Fibroblast of gingiva (primary cell): ENCODE data around the gene DYNLT3.

Experiments used
- DNase-seq: peaks from one replicate; pipeline ENCODE4 v3.0.0-alpha.2; 2011; ENCODE audit warnings: low read depth

The DYNLT3 gene

DNA sequence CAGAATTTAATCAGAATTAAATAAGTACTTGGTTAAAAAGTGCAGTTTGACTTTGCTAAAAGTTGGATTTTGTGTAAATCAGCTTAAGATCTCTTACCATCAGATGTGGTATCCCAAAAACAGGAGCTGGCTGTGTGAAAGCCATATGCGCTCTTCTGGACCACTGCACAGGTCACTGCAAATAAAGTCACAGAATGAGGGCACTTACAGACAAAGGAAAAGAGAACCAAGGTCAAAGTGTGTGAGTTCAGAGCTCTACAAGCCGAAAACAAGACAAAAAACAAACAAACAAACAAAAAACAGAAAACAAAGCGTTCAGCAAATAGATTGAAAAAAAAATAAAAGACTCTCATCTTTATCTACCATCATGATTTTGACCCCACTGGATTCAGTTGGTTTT is 6.4 kb downstream of the DYNLT3 start:
- DNase-seq = no peak

DNA sequence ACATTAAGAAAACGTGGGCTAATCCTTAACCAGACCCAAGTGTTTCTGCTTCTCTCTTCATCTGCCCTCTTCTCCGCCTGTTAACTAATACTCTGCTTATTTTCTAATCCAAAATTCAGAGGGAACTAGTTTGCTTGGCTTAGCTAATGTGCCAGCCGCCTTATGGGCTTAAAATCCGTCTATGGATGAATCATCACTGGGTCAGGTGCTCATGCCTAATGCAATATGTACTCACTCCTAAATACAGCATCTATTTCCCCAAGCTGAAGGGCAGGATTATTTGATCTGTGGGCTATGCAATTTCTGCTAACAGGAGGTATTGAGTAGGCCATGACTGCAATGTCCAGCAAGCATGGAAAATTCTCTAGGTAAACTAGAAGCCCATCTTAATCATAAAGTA is 12.4 kb downstream of the DYNLT3 start:
- DNase-seq = no peak

DNA sequence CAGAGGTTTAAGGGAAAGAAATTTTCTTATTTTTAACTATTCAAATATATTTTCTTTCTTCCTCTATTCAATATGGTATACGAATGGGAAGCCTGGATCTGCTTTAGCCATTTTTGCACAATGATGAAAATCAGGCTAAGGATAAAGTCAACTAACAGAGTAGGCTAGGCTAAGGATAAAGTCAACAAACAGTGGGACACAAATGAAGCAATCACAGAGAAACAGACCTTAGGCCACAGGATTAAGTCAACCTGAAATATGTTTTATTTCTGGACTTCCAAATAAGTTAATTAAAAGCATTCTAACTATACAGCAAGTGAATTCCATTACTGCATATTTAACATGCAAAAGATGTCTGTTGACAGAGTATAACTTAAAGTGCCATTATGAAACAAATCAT is 17.0 kb downstream of the DYNLT3 start:
- peak; percentile 64 for DNase-seq

DNA sequence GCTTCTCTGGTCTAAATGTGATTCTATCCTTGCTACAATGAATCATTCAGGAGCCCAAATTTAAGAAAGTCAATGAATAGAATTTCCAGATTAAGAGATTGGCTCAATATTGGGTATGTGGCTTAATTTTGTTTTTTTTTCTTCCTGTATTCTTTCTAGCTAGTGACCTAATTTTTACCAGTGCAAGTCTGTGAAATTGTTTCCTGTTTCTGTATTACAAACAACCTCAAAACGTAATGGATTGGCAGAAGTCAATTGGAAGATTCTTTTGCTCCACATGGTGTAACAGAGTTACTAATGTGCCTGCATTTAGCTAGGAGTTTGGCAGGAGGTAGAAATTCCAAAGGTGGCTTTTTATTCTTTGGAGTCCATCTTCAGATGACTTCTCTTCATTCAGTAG is 17.6 kb downstream of the DYNLT3 start:
- no peak for DNase-seq

DNA sequence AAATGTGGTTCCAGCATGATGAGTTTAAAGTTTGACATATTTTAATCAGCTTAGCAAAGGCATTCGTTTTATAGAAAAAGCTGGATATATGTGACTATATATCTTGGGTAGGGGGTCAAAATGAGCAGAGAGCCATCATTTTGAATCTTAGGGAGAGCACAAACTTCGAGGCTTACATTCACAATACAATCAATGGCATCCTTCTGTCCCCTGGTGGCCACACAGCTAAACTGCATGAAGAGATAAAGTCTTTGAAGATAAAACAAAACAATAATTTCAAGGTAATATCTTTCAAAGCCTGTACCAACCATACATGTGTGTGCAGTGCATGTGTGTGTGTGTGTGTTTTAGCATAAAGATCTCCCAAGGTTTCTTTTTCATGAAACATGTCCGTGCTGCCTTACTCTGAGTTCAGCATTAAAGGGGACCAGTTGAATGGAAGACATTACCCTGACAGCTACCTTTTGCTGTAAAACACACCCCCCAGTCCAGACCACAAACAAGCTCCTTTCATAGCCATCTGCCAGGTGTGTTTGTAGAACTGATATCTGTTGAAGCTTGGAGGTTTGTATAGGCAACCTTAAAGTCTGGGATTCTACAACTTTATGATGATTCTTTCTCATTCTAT is 22.0 kb downstream of the DYNLT3 start:
- DNase-seq = peak; percentile 6

DNA sequence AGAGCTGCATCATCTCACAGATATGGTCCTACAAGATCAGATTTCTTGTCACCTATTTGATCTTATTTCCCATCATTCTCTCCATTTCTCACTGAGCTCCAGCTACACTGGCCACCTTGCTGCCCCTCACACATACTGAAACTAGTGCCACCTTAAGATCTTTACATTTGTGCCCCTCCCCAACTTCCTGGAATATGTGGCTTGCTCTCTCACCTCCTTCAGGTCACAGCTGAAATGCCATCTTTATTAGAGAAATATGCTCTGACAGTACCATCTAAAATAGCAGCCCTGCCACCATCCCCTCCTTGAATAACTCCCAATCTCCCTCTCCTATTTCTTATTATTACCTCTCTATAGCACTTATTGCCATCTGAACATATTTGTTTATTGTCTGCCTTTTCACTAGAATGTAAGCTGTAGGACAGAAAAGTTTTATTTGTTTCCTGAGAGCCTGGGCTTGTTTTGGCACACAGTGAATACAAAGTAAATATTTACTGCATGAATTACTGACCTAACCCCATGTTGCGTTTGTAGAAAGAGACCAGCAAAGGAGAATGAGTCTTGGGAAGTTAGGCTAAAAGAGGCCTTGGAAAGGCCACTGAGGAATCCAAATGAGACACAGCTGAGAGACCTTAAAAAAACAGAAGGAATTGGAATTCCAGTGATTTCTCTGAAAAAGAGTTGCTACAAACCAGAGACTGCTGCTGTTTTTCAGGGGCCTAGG is 22.7 kb downstream of the DYNLT3 start:
- peak; percentile 3 for DNase-seq

DNA sequence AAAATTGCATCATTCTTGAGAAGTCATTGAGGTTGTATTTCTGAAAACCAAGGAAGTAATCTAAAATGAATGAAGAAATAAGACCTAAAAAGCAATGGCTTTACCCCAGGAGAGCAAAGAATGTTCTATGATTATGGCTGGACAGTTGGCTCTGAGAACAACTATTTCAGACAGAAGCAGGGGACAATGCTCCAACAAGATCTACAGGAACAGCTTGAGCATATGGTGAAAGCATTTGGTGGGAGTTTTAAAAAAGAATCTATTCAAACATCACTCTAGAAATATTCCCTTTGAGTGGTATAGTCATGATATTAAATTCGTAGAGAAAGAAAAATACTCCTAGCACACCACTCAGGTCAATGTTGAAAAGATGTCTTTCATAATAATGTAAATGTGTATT is 26.7 kb downstream of the DYNLT3 start:
- DNase-seq = no peak

DNA sequence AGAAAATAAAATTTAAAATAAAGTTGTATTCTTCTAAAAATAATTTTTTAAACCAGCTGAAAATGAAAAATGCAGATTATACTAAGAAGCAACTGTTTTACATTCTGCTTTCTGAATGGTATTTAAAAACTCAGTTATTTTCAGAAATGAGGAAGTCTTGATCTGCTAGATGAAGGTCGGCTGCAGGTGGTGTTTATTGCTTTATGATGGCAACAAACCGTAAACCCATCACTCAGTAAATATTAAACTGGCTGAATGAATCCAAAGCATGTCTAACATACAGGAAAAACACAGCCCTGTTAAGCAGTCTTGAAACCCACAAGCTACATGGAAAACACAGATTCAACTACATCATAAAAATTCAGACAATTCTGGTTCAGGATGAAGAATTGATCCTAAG is 29.3 kb downstream of the DYNLT3 start:
- DNase-seq = no peak

DNA sequence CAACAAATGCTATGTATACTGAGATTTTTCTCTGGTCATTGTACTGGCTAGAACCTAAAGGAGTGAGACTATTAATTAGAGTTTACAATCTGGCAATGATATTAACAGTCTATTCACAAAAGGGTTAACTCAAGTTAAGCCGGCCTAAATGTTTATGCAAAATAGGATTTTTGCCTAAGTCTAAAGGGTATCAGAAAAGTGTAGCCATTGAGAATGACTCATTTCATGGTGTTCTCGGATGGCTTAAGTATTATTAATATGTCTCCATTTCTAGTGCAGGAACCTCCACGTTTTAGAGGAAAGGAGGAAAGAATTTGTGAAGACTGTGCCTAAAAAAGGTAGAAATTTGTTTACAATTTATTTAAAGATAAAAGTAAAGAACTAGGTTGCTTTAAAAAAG is 29.8 kb downstream of the DYNLT3 start:
- no peak for DNase-seq

DNA sequence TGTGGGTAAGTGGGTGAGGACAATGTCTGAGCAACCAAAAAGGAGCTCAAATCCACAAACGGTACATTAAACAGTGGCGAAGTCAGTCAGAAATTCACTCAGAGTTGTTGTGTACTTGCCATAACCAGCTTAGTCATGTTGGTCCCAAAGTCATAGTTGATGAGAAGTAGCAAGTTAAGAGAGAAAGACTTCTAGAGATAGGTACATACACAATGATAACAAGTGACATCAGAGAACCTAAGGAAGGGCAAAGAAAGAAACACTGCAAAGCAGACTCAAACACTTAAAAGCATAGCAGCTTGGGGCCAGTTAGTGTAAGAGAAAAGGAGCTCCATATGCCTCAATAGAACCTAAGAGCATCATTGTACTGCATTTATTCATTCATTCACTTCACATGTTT is 30.2 kb downstream of the DYNLT3 start:
- DNase-seq = no peak

DNA sequence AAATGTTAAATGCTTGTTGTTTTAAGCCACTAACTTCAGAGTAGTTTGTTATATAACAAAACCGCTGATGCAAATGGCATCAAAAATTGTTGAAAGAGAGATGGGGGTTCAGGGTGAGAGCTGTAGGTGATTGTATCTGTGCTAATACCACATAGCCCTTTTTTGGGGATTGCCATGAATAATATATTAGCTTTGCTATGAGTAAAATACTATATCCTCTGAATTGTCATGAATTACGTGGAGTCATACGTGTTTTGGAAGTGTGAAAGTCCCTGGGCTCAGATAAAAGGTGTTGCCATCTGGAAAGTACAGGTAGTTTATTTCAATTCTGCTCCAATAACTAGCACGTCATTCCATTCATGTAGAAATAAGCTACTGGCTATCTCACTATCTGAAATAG is 30.6 kb downstream of the DYNLT3 start:
- no peak for DNase-seq

DNA sequence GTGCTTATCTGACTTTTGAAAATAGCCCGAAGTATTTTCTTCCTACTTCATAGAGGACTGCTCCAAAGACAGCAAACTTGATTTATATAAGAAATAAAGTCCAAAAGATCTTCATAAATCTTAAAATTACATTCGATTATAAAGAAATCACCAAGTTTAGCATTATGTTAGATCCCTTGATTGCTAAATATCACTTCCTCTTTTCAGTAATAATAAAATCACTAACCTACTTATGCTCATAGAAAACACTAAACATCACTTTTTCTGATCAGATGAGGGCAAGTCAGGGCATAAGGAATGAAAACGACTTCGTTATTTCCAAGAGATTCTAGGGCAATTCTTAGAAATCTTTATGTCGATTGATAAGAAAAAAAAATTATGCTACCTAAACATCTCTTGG is 32.0 kb downstream of the DYNLT3 start:
- DNase-seq = no peak

DNA sequence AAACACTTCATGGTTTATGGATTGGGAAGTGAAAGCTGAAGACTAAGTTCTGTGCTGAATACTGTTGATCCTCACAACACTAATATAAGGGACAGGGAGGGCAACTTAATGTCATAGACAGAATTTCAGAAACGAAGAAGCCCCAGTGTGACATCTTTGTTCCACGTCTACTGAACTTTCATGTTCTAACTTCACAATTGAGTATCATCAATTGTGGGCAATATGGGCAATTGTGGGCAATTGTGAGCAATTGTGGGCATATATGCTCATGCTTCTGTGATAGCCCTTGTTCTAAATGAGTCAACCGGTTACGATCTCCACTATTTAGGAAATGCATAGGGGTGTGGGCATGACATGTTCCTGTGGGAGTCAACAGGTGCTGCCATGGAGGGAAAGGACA is 33.8 kb downstream of the DYNLT3 start:
- DNase-seq = no peak

DNA sequence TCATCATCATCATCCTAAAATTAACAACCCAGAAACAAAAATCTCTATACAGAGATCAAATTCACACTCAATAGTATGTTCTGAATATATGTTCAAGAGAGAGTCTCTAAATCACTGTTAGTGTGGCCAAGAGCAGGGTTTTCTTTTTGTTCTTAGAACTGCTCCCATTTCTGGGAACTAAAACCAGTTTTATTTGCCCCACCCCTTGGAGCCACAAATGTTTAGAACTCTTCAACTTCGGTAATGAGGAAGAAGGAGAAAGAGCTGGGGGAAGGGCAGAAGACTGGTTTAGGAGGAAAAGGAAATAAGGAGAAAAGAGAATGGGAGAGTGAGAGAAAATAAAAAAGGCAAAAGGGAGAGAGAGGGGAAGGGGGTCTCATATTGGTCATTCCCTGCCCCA is 35.3 kb downstream of the DYNLT3 start:
- DNase-seq = no peak

DNA sequence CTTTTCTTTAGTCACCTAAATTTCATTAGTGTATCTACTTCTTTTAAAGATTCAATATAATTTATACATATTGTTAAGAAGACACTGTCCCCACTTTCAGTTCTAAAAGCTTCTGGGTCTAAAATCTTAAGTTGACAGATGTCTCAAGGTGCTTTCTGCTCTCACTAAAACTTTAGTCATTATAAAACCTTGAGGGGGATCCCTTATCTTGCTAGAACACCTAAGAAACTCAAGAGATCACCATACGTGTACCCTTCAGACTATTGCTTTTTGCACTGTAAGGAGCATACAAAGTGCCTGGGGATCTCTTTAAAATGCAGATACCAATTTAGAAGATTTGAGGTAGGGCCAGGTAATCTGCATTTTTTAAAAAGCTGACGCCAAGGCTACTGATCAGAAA is 37.4 kb downstream of the DYNLT3 start:
- DNase-seq = no peak

DNA sequence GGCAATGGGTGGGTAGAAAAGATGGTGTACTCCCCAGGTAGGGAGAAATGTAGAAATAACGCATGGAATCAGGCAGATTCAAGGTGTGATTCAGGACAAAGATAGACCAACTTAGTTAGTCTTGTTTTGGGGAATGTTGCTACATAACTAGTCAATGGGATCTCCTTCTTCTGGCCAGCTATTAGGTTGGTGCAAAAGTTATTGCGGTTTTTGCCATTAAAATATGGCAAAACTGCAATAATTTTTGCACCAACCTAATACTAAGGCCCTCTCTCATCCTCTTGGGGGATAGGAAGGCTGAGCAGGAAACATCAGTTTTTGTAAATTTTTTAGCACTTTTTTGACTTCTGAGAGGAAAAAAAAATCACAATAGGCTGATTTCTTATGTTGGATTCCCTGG is 44.3 kb downstream of the DYNLT3 start:
- no peak for DNase-seq

DNA sequence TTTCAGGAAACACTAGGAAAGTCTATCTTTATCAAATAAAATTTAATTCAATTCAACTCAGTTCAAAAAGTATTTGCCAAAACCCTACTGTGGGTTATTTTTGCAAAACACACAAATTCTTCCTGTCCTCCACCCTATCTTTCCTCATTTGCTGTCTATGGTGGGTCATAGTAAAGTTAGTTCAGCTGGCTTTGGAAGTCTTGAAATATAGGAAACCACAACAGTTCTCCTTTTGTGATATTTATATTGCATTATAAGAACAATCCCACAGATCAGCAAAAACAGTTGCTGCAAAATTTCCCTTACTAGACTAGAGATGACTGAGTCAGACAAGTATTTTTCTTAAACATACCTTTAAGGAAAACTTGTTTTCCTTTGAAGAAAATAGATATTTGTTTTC is 45.3 kb downstream of the DYNLT3 start:
- DNase-seq = no peak

DNA sequence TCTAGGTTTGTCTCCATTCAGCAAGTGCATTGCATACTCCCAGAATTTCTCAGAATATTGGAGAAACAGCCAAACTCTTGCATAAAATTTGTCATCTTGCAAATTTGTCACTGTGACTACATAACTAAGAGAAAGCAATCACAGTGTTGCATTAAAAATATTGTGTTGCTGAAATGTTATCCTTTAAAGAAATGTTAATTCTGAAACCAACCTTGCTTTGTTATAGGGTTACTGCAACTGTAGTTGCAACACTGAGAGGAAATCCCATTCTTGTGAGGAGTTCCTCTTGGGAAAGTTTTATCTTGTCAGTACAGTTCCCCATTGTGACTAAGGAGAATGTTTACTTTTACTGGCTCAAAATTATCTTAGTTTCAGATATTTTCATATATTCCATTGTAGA is 46.7 kb downstream of the DYNLT3 start:
- DNase-seq = no peak

DNA sequence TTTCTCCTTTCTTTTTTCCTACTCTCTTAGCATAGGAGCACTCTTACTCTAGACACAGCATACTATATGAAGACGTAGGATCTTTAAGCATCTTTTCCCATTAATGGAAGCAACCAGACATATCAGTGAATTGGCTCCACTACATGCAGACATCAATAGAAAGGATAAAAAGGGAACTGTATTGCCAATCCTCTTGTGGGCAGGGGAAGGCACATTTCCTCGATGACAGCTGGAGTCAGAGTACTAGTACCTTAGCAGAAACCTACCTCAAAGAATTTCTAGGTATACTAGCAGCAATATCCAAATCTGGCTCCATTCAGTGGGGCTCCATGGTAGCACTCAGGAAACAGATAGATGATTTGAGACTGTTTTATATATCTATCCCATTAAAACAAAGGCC is 47.4 kb downstream of the DYNLT3 start:
- no peak for DNase-seq

DNA sequence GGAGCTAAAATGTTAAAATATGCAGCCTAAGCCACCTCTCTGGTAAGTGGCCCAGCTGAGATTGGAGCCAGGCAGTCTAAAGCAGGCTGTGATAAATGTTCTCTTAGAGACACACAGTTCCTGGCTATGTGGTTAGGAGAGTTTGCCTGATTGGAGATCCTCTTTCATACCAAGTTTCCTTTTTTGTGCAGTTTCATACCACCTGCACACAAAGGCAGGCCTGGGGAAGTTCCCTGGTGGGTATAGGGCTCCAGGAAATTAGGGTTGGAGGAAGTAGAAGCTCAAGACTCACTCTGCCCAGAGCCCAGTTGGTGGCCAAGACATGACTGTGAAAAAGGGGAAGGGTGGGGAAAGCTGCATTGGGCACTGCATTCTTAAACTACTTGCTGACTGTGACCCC is 50.6 kb downstream of the DYNLT3 start:
- no peak for DNase-seq

DNA sequence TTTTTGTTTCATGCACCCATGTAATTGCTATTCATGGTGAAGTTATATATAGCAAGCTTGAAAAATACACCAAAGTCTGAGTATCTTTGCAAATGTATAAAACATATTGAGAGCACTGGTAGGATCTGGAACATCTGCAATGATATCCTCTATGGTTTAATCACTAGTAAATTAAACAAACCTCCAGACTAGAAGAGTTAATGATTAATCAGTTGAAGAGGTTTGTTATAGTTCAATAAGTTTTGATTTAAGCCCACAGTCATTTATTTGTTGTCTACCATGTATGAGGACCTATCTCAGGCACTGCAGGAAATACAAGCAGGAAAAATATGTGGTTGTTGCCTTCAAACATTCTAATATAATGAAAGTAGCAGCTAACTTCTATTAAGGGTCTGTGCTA is 51.1 kb downstream of the DYNLT3 start:
- no peak for DNase-seq
